ENCODE measurements around the gene PHKA1. TPM values are rescaled to one million over a fixed set of nuclear protein-coding genes. Genes with fewer than 3 reads are reported as not detected.

The PHKA1 gene
- total RNA-seq, 1 experiment from 2014 or later: 15.3 TPM

GRCh38 chrX:72705814-72706213, 8.3 kb downstream of the PHKA1 start:
- ChIA-PET RAD21 (ENCODE audit: low non-redundant PET in 1 of 2, low total read pairs in 2 of 2, uncharacterized antibody in 2 of 2, unreplicated experiment in 2 of 2) (no interaction called here), POLR2A (no interaction called here), CTCF (no interaction called here)
- Histone ChIP-seq H3K9me2 (ENCODE audit: insufficient read depth) (no peaks in the 10 kb centered on the region), H3K9me3 (ENCODE audit: control insufficient read depth in 1 of 2, insufficient read depth in 1 of 2, low read depth in 1 of 2, low read length in 2 of 2) (no peaks in the 10 kb centered on the region), H3K4me3 (replicated peaks in 1 of 2; ENCODE audit: low read depth in 1 of 2, low read length in 2 of 2) (no peak overlapping the region), H3K27me3 (ENCODE audit: insufficient read depth, low read length) (no peaks in the 10 kb centered on the region), H2AFZ (ENCODE audit: low read depth, low read length, poor library complexity, severe bottlenecking) (no peak overlapping the region), H3K4me1 (ENCODE audit: control insufficient read depth in 1 of 2, insufficient read depth in 2 of 2, low read length in 2 of 2) (no peaks in the 10 kb centered on the region), H3K4me2 (ENCODE audit: low read length) (no peak overlapping the region), H3K9ac (ENCODE audit: low read length) (no peak overlapping the region), H4K20me1 (ENCODE audit: insufficient read depth) (no peaks in the 10 kb centered on the region), H3K36me3 (ENCODE audit: control insufficient read depth in 1 of 2, insufficient read depth in 2 of 2, low read length in 2 of 2) (no peaks in the 10 kb centered on the region), H3K27ac (ENCODE audit: low read depth, low read length) (no peak overlapping the region), H3K79me2 (ENCODE audit: insufficient read depth, low read length) (no peaks in the 10 kb centered on the region)
- BruUV-seq (replicated peaks): no TSS peak
- TF ChIP-seq EZH2phosphoT487 (IDR thresholded peaks at IDR 0.05; ENCODE audit: borderline replicate concordance): no peak
- no peak for TF ChIP-seq FOSL1 (IDR thresholded peaks at IDR 0.05; ENCODE audit: low read depth)
- no peak for TF ChIP-seq EZH2 (IDR thresholded peaks at IDR 0.05)
- TF ChIP-seq ZBTB33 (IDR thresholded peaks at IDR 0.05; ENCODE audit: extremely low read depth, insufficient replicate concordance, low read length): no peak
- no peak for TF ChIP-seq SP1 (IDR thresholded peaks at IDR 0.05; ENCODE audit: low read depth)
- TF ChIP-seq RAD21 (IDR thresholded peaks at IDR 0.05; ENCODE audit: low read depth): no peak
- no peak for TF ChIP-seq ATF3 (IDR thresholded peaks at IDR 0.05)
- no peak for TF ChIP-seq POLR2A (IDR thresholded peaks at IDR 0.05; ENCODE audit: borderline replicate concordance, extremely low read depth, insufficient read depth, insufficient read length)
- TF ChIP-seq TCF7L2 (IDR thresholded peaks at IDR 0.05; ENCODE audit: borderline replicate concordance, extremely low read depth, insufficient read depth, insufficient read length): no peak
- TF ChIP-seq EGR1 (IDR thresholded peaks at IDR 0.05; ENCODE audit: low read depth): no peak
- TF ChIP-seq CTCF (IDR thresholded peaks at IDR 0.05 in 2 of 3, conservative IDR thresholded peaks at IDR 0.05 in 1 of 3; ENCODE audit: borderline replicate concordance in 1 of 3, insufficient read depth in 1 of 3, low read depth in 2 of 3, low read length in 2 of 3): no peak
- TF ChIP-seq ZNF274 (IDR thresholded peaks at IDR 0.05; ENCODE audit: low read depth, low read length): no peak
- DNase-seq (ENCODE audit: low read depth, low spot score): no peak
- no peak for ATAC-seq
- intact Hi-C loops (cut with micrococcal nuclease): no loop called here
